Activated CD4-positive, alpha-beta T cell treated with anti-CD3 and anti-CD28 coated beads for 24 hours (primary cell): ENCODE data around the gene CCDC71.

Experiments
- DNase-seq, 2 donors: peaks; one replicate each; pipeline ENCODE4 v3.0.0-alpha.2; 2020; ENCODE audit warnings: low read depth in 2 of 2

Gene CCDC71

GRCh38 chr3:49165771-49166751, at the start of gene CCDC71:
TSS of gene CCDC71 (minus strand) at chr3:49166331. CDS start at chr3:49164208, 2,123 bp downstream.
- DNase-seq: peak; percentile 60 to 66

- DNase-seq: no peak
Observed at GRCh38 chr3:49213998-49214397, 47.9 kb upstream of the CCDC71 start.

GRCh38 chr3:49213541-49213943, 47.4 kb upstream of the CCDC71 start:
- DNase-seq: no peak

- no peak for DNase-seq
Observed at GRCh38 chr3:49199900-49200281, 33.8 kb upstream of the CCDC71 start.

- peak in 1 of 2 donors; percentile 5 for DNase-seq
Observed at GRCh38 chr3:49199239-49199899, 33.2 kb upstream of the CCDC71 start.

- DNase-seq: no peak
Observed at GRCh38 chr3:49198611-49199230, 32.6 kb upstream of the CCDC71 start.

- no peak for DNase-seq
Observed at GRCh38 chr3:49198161-49198560, 32.0 kb upstream of the CCDC71 start.

- DNase-seq: no peak
Observed at GRCh38 chr3:49191741-49192140, 25.6 kb upstream of the CCDC71 start.

- no peak for DNase-seq
Observed at GRCh38 chr3:49183873-49184272, 17.7 kb upstream of the CCDC71 start.

GRCh38 chr3:49182682-49183081, 16.6 kb upstream of the CCDC71 start:
- DNase-seq: no peak

GRCh38 chr3:49181351-49181750, 15.2 kb upstream of the CCDC71 start:
- no peak for DNase-seq

GRCh38 chr3:49180116-49180515, 14.0 kb upstream of the CCDC71 start:
- no peak for DNase-seq

- no peak for DNase-seq
Observed at GRCh38 chr3:49177073-49177472, 10.9 kb upstream of the CCDC71 start.

- no peak for DNase-seq
Observed at GRCh38 chr3:49175530-49175929, 9.4 kb upstream of the CCDC71 start.

GRCh38 chr3:49174397-49174985, 8.4 kb upstream of the CCDC71 start:
- no peak for DNase-seq

- DNase-seq: no peak
Observed at GRCh38 chr3:49173792-49174170, 7.7 kb upstream of the CCDC71 start.

GRCh38 chr3:49173116-49173791, 7.1 kb upstream of the CCDC71 start:
- no peak for DNase-seq

- DNase-seq: no peak
Observed at GRCh38 chr3:49172551-49173041, 6.5 kb upstream of the CCDC71 start.

GRCh38 chr3:49171775-49172500, 5.8 kb upstream of the CCDC71 start:
- no peak for DNase-seq

- DNase-seq: peak; percentile 76 to 85
Observed at GRCh38 chr3:49171119-49171774, 5.1 kb upstream of the CCDC71 start, which contains the start of gene KLHDC8B. TSS of gene KLHDC8B (plus strand) at chr3:49171598. CDS start at chr3:49172770, 1,172 bp downstream.
